Karpas-422 (cell line): ENCODE measurements around the gene PKIB. TPM values are rescaled to one million over a fixed set of nuclear protein-coding genes. Genes with fewer than 3 reads are reported as not detected.
"Not testable (repeated sequence)": the region's sequence is repeated elsewhere in the genome, so short reads cannot be mapped to it uniquely, and the experiment has no call there.

ENCODE experiments used
- DNase-seq: peaks from one replicate; pipeline ENCODE4 v3.0.0-alpha.2; 2015
- H2AFZ ChIP-seq: fragments of 200-600 bp; sonication (generic); 2 replicates; pipeline ENCODE4 v1.6.1; 2014; ENCODE audit warnings: antibody characterized with exemption, low read length, mixed read lengths
- H3K27ac ChIP-seq: fragments of 200-600 bp; sonication (generic); 2 replicates; pipeline ENCODE4 v1.5.1; 2014; ENCODE audit warnings: mild to moderate bottlenecking, low read length, moderate library complexity
- H3K27me3 ChIP-seq: fragments of 200-600 bp; sonication (generic); 2 replicates; pipeline ENCODE4 v1.6.1; 2014; ENCODE audit warnings: low read length, mixed read lengths
- H3K36me3 ChIP-seq: fragments of 200-600 bp; sonication (generic); 2 replicates; pipeline ENCODE4 v1.6.1; 2014; ENCODE audit warnings: low read length, mixed read lengths; ENCODE audit not compliant: insufficient read depth
- H3K4me1 ChIP-seq: fragments of 200-600 bp; sonication (generic); 2 replicates; pipeline ENCODE4 v1.6.1; 2014; ENCODE audit warnings: mild to moderate bottlenecking, low read length, mixed read lengths
- H3K4me2 ChIP-seq: fragments of 200-600 bp; sonication (generic); 2 replicates; pipeline ENCODE4 v1.6.1; 2014; ENCODE audit warnings: low read length, low read depth, mild to moderate bottlenecking; ENCODE audit not compliant: poor library complexity, severe bottlenecking
- H3K4me3 ChIP-seq: fragments of 200-600 bp; sonication (generic); 2 replicates; pipeline ENCODE4 v1.5.1; 2014; ENCODE audit warnings: mild to moderate bottlenecking, antibody characterized with exemption, low read length, mixed read lengths
- H3K79me2 ChIP-seq: fragments of 200-600 bp; sonication (generic); 2 replicates; pipeline ENCODE4 v1.6.1; 2014; ENCODE audit warnings: mild to moderate bottlenecking, low read length, mixed read lengths
- H3K9ac ChIP-seq: fragments of 200-600 bp; sonication (generic); 2 replicates; pipeline ENCODE4 v1.6.0; 2014; ENCODE audit warnings: low read length
- H3K9me2 ChIP-seq: fragments of 200-600 bp; sonication (generic), shearing (Covaris generic); replicated peaks from 2 replicates; pipeline ENCODE4 v1.6.0; 2014; ENCODE audit warnings: mild to moderate bottlenecking, low read length, moderate library complexity; ENCODE audit not compliant: insufficient read depth
- H3K9me3 ChIP-seq: fragments of 300-700, 200-600 bp; sonication (generic); 2 replicates; pipeline ENCODE4 v1.6.1; 2014; ENCODE audit warnings: low read length, mixed read lengths
- H4K20me1 ChIP-seq: fragments of 200-600 bp; sonication (generic); 2 replicates; pipeline ENCODE4 v1.6.1; 2014; ENCODE audit warnings: mild to moderate bottlenecking, antibody characterized with exemption, low read length, low read depth; ENCODE audit not compliant: insufficient read depth
- total RNA-seq: library from RNA; depleted of rRNA; stranded (reverse); fragments of >200 nt; shearing (Covaris generic); gene quantifications from 2 replicates; pipeline ENCODE4 v1.2.3, GENCODE V29; 2014; ENCODE audit warnings: low replicate concordance

PKIB gene
- total RNA-seq, 1 experiment from 2014 or later: 1.7 TPM

- Histone ChIP-seq H3K27ac (no peak overlapping the region), H3K79me2 (no peaks in the 10 kb centered on the region), H2AFZ (no peak overlapping the region), H3K4me3 (no peak overlapping the region), H3K9ac (no peak overlapping the region), H3K36me3 (no peaks in the 10 kb centered on the region), H3K4me2 (no peak overlapping the region), H3K9me3 (no peaks in the 10 kb centered on the region), H3K27me3 (no peaks in the 10 kb centered on the region), H4K20me1 (no peaks in the 10 kb centered on the region), H3K4me1 (no peaks in the 10 kb centered on the region), H3K9me2 (no peaks in the 10 kb centered on the region)
- DNase-seq: no peak
Measured at GRCh38 chr6:122571888-122572287, 38.3 kb upstream of the PKIB start.

- H3K4me1 ChIP-seq: no peaks in the 10 kb centered on the region
- no peaks in the 10 kb centered on the region for H3K79me2 ChIP-seq
- no peaks in the 10 kb centered on the region for H3K27me3 ChIP-seq
- H4K20me1 ChIP-seq: no peaks in the 10 kb centered on the region
- no peak overlapping the region for H3K4me3 ChIP-seq
- H3K4me2 ChIP-seq: no peak overlapping the region
- no peaks in the 10 kb centered on the region for H3K9me3 ChIP-seq
- no peak overlapping the region for H3K9ac ChIP-seq
- no peaks in the 10 kb centered on the region for H3K9me2 ChIP-seq
- no peak for DNase-seq
- no peaks in the 10 kb centered on the region for H3K36me3 ChIP-seq
- no peak overlapping the region for H2AFZ ChIP-seq
- H3K27ac ChIP-seq: no peak overlapping the region
Measured at GRCh38 chr6:122576888-122577287, 33.3 kb upstream of the PKIB start.

GRCh38 chr6:122578961-122579360, 31.2 kb upstream of the PKIB start:
- no peaks in the 10 kb centered on the region for H3K9me3 ChIP-seq
- no peak overlapping the region for H3K4me2 ChIP-seq
- H3K27ac ChIP-seq: no peak overlapping the region
- H3K4me1 ChIP-seq: no peaks in the 10 kb centered on the region
- H3K9ac ChIP-seq: no peak overlapping the region
- no peak for DNase-seq
- H2AFZ ChIP-seq: no peak overlapping the region
- H4K20me1 ChIP-seq: no peaks in the 10 kb centered on the region
- H3K27me3 ChIP-seq: no peaks in the 10 kb centered on the region
- H3K79me2 ChIP-seq: no peaks in the 10 kb centered on the region
- no peaks in the 10 kb centered on the region for H3K36me3 ChIP-seq
- no peaks in the 10 kb centered on the region for H3K9me2 ChIP-seq
- H3K4me3 ChIP-seq: no peak overlapping the region

- Histone ChIP-seq H3K36me3 (no peaks in the 10 kb centered on the region), H3K27ac (no peak overlapping the region), H3K9me3 (no peaks in the 10 kb centered on the region), H3K4me2 (no peak overlapping the region), H3K9ac (no peak overlapping the region), H3K4me1 (no peaks in the 10 kb centered on the region), H4K20me1 (no peaks in the 10 kb centered on the region), H3K79me2 (no peaks in the 10 kb centered on the region), H3K4me3 (no peak overlapping the region), H2AFZ (no peak overlapping the region), H3K9me2 (no peaks in the 10 kb centered on the region), H3K27me3 (no peaks in the 10 kb centered on the region)
- no peak for DNase-seq
Measured at GRCh38 chr6:122580737-122581136, 29.5 kb upstream of the PKIB start.

- H3K4me3 ChIP-seq: no peak overlapping the region
- no peak for DNase-seq
- H3K9me3 ChIP-seq: no peaks in the 10 kb centered on the region
- no peak overlapping the region for H3K4me2 ChIP-seq
- no peak overlapping the region for H2AFZ ChIP-seq
- no peaks in the 10 kb centered on the region for H3K27me3 ChIP-seq
- no peaks in the 10 kb centered on the region for H4K20me1 ChIP-seq
- no peaks in the 10 kb centered on the region for H3K79me2 ChIP-seq
- no peak overlapping the region for H3K9ac ChIP-seq
- H3K9me2 ChIP-seq: no peaks in the 10 kb centered on the region
- H3K4me1 ChIP-seq: no peaks in the 10 kb centered on the region
- no peaks in the 10 kb centered on the region for H3K36me3 ChIP-seq
- no peak overlapping the region for H3K27ac ChIP-seq
Measured at GRCh38 chr6:122589115-122589514, 21.1 kb upstream of the PKIB start.

- not testable (repeated sequence) for H4K20me1 ChIP-seq, H3K4me3 ChIP-seq, H3K27me3 ChIP-seq, H3K4me2 ChIP-seq, H3K9me3 ChIP-seq, DNase-seq, H3K79me2 ChIP-seq, H3K27ac ChIP-seq, H3K36me3 ChIP-seq, H3K4me1 ChIP-seq, H3K9ac ChIP-seq, H2AFZ ChIP-seq, H3K9me2 ChIP-seq
Measured at GRCh38 chr6:122598295-122598694, 11.9 kb upstream of the PKIB start.

- no peaks in the 10 kb centered on the region for H3K36me3 ChIP-seq
- no peak overlapping the region for H3K9ac ChIP-seq
- no peak overlapping the region for H2AFZ ChIP-seq
- H3K4me3 ChIP-seq: no peak overlapping the region
- H3K27me3 ChIP-seq: no peaks in the 10 kb centered on the region
- no peaks in the 10 kb centered on the region for H4K20me1 ChIP-seq
- no peaks in the 10 kb centered on the region for H3K9me3 ChIP-seq
- H3K27ac ChIP-seq: no peak overlapping the region
- H3K79me2 ChIP-seq: no peaks in the 10 kb centered on the region
- no peaks in the 10 kb centered on the region for H3K9me2 ChIP-seq
- no peaks in the 10 kb centered on the region for H3K4me1 ChIP-seq
- no peak for DNase-seq
- H3K4me2 ChIP-seq: no peak overlapping the region
Measured at GRCh38 chr6:122604676-122605075, 5.5 kb upstream of the PKIB start.

- no peak for DNase-seq
- H3K36me3 ChIP-seq: no peaks in the 10 kb centered on the region
- H4K20me1 ChIP-seq: no peaks in the 10 kb centered on the region
- H3K9me2 ChIP-seq: no peaks in the 10 kb centered on the region
- H3K27ac ChIP-seq: no peak overlapping the region
- H3K4me2 ChIP-seq: no peak overlapping the region
- H3K79me2 ChIP-seq: no peaks in the 10 kb centered on the region
- no peaks in the 10 kb centered on the region for H3K27me3 ChIP-seq
- H3K4me3 ChIP-seq: no peak overlapping the region
- H3K9ac ChIP-seq: no peak overlapping the region
- H3K9me3 ChIP-seq: no peaks in the 10 kb centered on the region
- no peaks in the 10 kb centered on the region for H3K4me1 ChIP-seq
- H2AFZ ChIP-seq: no peak overlapping the region
Measured at GRCh38 chr6:122610690-122611455, 668 bp downstream of the PKIB start.
